Measurements from ENCODE around the gene EVA1B.

Gene EVA1B

DNA sequence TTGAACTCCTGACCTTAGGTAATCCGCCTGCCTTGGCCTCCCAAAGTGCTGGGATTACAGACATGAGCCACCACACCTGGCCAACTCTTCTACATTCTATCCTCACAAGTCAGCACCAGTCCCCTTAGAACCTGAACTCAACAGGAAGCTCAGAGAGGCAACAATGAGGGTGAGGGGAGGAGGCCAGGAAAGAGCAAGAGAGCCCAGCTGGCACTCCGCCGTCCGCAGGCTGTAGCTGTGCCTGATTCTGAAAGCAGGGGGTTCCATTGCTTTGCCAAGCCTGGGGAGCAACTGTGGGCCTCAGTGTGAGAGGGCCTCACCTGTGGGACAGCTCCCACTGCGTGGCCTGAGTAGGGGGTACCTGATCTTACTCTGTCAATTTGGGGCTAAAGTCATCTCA, 43.6 kb upstream of the EVA1B start (continued):
- TF ChIP-seq ZNF8 (CRISPR knock-in tag; IDR thresholded peaks at IDR 0.05) (no peak), ZC3H10 (CRISPR knock-in tag; IDR thresholded peaks at IDR 0.05) (no peak), PPARA (CRISPR knock-in tag; IDR thresholded peaks at IDR 0.05; ENCODE audit: borderline replicate concordance) (no peak), ISL1 (CRISPR knock-in tag; IDR thresholded peaks at IDR 0.05) (no peak), CSDC2 (CRISPR knock-in tag; IDR thresholded peaks at IDR 0.05) (no peak)
- TF ChIP-seq, protein P1, sequence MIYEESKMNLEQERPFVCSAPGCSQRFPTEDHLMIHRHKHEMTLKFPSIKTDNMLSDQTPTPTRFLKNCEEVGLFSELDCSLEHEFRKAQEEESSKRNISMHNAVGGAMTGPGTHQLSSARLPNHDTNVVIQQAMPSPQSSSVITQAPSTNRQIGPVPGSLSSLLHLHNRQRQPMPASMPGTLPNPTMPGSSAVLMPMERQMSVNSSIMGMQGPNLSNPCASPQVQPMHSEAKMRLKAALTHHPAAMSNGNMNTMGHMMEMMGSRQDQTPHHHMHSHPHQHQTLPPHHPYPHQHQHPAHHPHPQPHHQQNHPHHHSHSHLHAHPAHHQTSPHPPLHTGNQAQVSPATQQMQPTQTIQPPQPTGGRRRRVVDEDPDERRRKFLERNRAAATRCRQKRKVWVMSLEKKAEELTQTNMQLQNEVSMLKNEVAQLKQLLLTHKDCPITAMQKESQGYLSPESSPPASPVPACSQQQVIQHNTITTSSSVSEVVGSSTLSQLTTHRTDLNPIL (CRISPR knock-in tag; IDR thresholded peaks at IDR 0.05; ENCODE audit: low read depth) = no peak

DNA sequence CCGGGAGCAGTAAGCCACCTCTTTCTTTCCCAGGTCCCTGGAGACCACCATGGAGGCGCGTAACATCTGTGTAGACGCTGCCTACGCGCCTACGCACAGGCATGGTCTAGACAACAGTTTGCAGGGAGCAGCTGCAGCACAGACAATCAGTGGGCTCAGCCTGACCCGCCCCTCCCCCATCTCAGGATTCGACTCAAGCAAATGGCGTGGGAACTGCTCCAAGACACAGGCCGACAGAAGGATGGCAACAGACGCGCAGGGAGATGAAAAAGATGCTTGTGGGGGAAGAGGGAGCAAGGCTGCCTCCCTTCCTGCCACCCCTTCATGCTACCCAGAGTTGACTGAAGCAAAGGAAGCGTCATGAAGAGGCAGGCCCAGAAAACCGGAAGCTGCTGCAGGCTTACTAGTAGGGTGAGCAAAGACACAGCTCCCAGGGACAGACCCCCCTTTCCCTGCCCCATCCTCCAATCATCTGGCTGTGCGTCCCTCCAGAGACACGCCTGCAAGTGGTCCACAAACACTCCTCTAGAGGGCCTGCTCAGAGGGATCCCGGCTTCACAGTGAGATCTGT, 42.7 kb upstream of the EVA1B start:
- peak; percentile 55 for ATAC-seq
- TF ChIP-seq, protein P2, sequence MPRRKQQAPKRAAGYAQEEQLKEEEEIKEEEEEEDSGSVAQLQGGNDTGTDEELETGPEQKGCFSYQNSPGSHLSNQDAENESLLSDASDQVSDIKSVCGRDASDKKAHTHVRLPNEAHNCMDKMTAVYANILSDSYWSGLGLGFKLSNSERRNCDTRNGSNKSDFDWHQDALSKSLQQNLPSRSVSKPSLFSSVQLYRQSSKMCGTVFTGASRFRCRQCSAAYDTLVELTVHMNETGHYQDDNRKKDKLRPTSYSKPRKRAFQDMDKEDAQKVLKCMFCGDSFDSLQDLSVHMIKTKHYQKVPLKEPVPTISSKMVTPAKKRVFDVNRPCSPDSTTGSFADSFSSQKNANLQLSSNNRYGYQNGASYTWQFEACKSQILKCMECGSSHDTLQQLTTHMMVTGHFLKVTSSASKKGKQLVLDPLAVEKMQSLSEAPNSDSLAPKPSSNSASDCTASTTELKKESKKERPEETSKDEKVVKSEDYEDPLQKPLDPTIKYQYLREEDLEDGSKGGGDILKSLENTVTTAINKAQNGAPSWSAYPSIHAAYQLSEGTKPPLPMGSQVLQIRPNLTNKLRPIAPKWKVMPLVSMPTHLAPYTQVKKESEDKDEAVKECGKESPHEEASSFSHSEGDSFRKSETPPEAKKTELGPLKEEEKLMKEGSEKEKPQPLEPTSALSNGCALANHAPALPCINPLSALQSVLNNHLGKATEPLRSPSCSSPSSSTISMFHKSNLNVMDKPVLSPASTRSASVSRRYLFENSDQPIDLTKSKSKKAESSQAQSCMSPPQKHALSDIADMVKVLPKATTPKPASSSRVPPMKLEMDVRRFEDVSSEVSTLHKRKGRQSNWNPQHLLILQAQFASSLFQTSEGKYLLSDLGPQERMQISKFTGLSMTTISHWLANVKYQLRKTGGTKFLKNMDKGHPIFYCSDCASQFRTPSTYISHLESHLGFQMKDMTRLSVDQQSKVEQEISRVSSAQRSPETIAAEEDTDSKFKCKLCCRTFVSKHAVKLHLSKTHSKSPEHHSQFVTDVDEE (CRISPR knock-in tag; IDR thresholded peaks at IDR 0.05) = no peak
- TF ChIP-seq TCF4 (CRISPR knock-in tag; IDR thresholded peaks at IDR 0.05; ENCODE audit: borderline replicate concordance) = 0 out of 2 replicates have a peak, but pooled peaks have one; percentile 13

DNA sequence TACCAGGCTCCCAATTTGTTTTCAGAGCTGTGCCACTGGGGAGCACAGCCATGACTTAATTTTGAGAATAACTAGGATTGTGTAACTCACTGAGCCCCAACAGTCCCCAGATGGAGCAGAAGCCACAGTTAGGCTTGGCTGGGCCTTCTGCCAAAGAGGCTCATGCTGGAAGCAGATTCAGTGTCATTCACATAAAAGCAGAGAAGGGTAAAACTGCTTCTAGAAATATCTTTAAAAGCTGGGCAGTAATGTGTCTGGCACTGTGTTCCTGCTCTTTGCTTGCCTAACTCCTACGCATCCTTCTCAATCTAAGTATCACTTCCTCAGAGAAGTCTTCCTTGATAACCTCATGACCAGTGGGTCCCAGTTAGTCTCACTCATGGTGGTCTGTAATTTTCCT, 41.9 kb upstream of the EVA1B start:
- no peak for TF ChIP-seq ZFP30 (CRISPR knock-in tag; IDR thresholded peaks at IDR 0.05)
- peak; percentile 99 for TF ChIP-seq ZFP3 (CRISPR knock-in tag; IDR thresholded peaks at IDR 0.05)
- peak; percentile 17; the same call in 2 of the 3 replicates for ATAC-seq

DNA sequence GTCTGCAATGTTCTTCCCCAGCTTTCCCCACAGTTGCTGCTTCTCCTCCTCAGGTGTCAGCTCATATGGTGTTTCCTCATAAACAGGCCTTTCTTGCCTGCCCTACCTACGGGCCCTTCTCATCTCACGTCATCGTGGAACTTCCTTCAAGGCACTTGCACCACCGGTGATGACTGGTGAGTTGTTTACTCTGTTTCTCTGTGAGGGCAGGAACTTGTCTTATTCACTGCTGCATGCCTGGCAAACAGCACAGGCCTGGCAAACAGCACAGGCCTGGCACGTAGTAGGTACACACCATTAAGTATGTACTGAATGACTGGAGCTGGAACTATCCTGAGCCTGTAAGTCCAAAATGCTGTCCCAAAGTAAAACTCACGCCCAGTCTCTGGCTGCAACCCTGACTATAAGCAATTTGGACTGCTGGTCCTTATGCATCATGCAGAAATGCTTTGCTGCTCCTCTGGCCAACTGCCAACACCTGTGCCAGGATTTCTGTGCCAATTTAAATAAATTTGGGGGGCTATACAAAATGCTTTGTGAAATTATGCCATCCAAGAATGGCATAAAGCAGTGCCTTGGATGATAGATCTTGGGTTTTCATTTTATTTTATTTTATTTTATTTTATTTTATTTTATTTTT, 36.6 kb upstream of the EVA1B start:
- TF ChIP-seq OSR1 (CRISPR knock-in tag; IDR thresholded peaks at IDR 0.05) (no peak), ARNTL (CRISPR knock-in tag; IDR thresholded peaks at IDR 0.05; ENCODE audit: borderline replicate concordance, low read depth) (no peak), ZFP30 (CRISPR knock-in tag; IDR thresholded peaks at IDR 0.05) (no peak), ZFP3 (CRISPR knock-in tag; IDR thresholded peaks at IDR 0.05) (no peak), GLIS3 (CRISPR knock-in tag; IDR thresholded peaks at IDR 0.05) (no peak), ESRRG (CRISPR knock-in tag; IDR thresholded peaks at IDR 0.05) (no peak), ISL1 (CRISPR knock-in tag; IDR thresholded peaks at IDR 0.05) (no peak), SNAI2 (CRISPR knock-in tag; IDR thresholded peaks at IDR 0.05) (no peak)
- TF ChIP-seq, protein P1 (CRISPR knock-in tag; IDR thresholded peaks at IDR 0.05; ENCODE audit: low read depth) = no peak
- TF ChIP-seq, protein P3, sequence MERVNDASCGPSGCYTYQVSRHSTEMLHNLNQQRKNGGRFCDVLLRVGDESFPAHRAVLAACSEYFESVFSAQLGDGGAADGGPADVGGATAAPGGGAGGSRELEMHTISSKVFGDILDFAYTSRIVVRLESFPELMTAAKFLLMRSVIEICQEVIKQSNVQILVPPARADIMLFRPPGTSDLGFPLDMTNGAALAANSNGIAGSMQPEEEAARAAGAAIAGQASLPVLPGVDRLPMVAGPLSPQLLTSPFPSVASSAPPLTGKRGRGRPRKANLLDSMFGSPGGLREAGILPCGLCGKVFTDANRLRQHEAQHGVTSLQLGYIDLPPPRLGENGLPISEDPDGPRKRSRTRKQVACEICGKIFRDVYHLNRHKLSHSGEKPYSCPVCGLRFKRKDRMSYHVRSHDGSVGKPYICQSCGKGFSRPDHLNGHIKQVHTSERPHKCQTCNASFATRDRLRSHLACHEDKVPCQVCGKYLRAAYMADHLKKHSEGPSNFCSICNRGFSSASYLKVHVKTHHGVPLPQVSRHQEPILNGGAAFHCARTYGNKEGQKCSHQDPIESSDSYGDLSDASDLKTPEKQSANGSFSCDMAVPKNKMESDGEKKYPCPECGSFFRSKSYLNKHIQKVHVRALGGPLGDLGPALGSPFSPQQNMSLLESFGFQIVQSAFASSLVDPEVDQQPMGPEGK (CRISPR knock-in tag; IDR thresholded peaks at IDR 0.05; ENCODE audit: borderline replicate concordance) = no peak
- TF ChIP-seq, protein P4, sequence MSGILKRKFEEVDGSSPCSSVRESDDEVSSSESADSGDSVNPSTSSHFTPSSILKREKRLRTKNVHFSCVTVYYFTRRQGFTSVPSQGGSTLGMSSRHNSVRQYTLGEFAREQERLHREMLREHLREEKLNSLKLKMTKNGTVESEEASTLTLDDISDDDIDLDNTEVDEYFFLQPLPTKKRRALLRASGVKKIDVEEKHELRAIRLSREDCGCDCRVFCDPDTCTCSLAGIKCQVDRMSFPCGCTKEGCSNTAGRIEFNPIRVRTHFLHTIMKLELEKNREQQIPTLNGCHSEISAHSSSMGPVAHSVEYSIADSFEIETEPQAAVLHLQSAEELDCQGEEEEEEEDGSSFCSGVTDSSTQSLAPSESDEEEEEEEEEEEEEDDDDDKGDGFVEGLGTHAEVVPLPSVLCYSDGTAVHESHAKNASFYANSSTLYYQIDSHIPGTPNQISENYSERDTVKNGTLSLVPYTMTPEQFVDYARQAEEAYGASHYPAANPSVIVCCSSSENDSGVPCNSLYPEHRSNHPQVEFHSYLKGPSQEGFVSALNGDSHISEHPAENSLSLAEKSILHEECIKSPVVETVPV (CRISPR knock-in tag; IDR thresholded peaks at IDR 0.05) = no peak
- no peak for ATAC-seq

DNA sequence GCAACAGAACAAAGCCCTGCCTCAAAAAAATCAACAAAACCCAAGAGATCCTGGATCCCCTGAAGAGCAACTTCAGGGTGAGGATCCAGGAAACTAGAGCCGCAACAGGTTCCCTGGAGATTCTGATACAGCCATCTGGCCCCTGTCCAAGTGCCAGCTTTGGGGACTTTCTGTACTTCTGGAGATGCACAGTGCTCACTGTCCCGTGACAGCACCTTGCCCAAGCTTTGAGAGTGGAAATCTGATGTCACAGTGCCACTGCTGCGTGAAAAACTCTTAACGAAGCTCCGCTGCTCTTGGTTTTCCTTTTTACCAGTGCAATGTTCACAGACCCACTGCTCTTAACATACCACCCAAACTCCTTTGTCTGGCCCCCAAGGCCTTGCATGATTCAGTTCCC, 35.9 kb upstream of the EVA1B start:
- ATAC-seq = no peak
- TF ChIP-seq, protein P5, sequence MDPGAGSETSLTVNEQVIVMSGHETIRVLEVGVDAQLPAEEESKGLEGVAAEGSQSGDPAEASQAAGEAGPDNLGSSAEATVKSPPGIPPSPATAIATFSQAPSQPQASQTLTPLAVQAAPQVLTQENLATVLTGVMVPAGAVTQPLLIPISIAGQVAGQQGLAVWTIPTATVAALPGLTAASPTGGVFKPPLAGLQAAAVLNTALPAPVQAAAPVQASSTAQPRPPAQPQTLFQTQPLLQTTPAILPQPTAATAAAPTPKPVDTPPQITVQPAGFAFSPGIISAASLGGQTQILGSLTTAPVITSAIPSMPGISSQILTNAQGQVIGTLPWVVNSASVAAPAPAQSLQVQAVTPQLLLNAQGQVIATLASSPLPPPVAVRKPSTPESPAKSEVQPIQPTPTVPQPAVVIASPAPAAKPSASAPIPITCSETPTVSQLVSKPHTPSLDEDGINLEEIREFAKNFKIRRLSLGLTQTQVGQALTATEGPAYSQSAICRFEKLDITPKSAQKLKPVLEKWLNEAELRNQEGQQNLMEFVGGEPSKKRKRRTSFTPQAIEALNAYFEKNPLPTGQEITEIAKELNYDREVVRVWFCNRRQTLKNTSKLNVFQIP (CRISPR knock-in tag; IDR thresholded peaks at IDR 0.05; ENCODE audit: borderline replicate concordance, low read depth) = no peak
- TF ChIP-seq, protein P2 (CRISPR knock-in tag; IDR thresholded peaks at IDR 0.05) = no peak

Data from SK-N-SH treated with all-trans-retinoic acid at 6 μM for 48 hours (cell line).